Breast epithelium (tissue), 3 donors: ENCODE measurements around the gene FBXO3.

Experiments used
- POLR2A ChIP-seq: fragments of 450-650 bp; IDR thresholded peaks from one replicate; pipeline ENCODE4 v1.6.1; 2016; ENCODE audit warnings: antibody characterized with exemption, mild to moderate bottlenecking, moderate library complexity
- TF ChIP-seq, protein P1 (sequence below), 3 donors: fragments of 450-650 bp; IDR thresholded peaks; one replicate each; pipeline ENCODE4 v1.5.1; 2016 to 2017; ENCODE audit warnings: antibody characterized with exemption in 3 of 3, mild to moderate bottlenecking in 3 of 3, moderate library complexity in 3 of 3

DNA sequence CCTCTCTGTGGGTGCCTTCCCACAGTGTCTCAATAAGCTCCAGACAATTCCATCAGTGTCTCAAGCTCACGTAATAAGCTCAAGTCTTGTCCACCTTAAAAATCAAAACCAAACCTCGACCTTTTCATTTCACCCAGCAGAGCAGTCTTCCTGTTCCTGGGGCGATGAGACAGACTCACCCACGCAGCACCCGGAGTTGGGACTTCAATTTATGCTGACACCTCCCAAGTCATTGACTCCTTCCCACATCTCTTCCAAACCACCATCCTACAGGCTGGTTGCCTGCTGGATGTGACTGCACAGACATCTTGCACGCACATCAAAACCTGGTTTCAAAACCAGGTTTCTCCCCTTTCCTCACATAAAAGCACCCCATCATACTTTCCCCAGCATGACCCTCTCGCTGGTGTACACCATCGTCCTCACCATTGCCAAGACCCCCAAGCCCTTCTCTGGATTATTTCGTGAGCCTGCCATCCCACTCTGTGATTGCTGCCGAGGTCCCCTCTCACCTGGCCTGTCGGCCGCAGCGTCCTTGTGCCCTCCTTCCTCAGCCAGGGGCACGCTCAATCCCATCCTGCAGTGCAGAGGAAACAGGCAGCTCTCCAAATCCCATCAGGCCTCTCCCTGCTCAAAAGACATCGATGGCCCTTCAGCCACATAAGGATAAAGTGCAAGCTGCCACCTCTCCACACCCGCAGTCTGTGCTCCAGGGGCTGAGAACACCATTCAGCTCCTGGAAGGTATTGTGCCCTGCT, 45.1 kb upstream of the FBXO3 start:
- TF ChIP-seq POLR2A = no peak
- TF ChIP-seq, protein P1, sequence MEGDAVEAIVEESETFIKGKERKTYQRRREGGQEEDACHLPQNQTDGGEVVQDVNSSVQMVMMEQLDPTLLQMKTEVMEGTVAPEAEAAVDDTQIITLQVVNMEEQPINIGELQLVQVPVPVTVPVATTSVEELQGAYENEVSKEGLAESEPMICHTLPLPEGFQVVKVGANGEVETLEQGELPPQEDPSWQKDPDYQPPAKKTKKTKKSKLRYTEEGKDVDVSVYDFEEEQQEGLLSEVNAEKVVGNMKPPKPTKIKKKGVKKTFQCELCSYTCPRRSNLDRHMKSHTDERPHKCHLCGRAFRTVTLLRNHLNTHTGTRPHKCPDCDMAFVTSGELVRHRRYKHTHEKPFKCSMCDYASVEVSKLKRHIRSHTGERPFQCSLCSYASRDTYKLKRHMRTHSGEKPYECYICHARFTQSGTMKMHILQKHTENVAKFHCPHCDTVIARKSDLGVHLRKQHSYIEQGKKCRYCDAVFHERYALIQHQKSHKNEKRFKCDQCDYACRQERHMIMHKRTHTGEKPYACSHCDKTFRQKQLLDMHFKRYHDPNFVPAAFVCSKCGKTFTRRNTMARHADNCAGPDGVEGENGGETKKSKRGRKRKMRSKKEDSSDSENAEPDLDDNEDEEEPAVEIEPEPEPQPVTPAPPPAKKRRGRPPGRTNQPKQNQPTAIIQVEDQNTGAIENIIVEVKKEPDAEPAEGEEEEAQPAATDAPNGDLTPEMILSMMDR (IDR thresholded peaks at IDR 0.05) = no peak
